HG03066 (cell line): ENCODE results near the gene PEX3.
A peak's percentile ranks its signal among the peaks of the same experiment; 100 is the strongest.

Source experiments
- ATAC-seq: cut with Tn5 transposase; IDR thresholded peaks from one replicate; pipeline ENCODE4 v1.9.1; 2021; ENCODE audit warnings: low read depth; ENCODE audit not compliant: unreplicated experiment

PEX3 gene

GRCh38 chr6:143535189-143535614, 84.6 kb downstream of the PEX3 start:
- no peak for ATAC-seq

GRCh38 chr6:143536461-143536865, 85.9 kb downstream of the PEX3 start:
- ATAC-seq = peak; percentile 70

DNA sequence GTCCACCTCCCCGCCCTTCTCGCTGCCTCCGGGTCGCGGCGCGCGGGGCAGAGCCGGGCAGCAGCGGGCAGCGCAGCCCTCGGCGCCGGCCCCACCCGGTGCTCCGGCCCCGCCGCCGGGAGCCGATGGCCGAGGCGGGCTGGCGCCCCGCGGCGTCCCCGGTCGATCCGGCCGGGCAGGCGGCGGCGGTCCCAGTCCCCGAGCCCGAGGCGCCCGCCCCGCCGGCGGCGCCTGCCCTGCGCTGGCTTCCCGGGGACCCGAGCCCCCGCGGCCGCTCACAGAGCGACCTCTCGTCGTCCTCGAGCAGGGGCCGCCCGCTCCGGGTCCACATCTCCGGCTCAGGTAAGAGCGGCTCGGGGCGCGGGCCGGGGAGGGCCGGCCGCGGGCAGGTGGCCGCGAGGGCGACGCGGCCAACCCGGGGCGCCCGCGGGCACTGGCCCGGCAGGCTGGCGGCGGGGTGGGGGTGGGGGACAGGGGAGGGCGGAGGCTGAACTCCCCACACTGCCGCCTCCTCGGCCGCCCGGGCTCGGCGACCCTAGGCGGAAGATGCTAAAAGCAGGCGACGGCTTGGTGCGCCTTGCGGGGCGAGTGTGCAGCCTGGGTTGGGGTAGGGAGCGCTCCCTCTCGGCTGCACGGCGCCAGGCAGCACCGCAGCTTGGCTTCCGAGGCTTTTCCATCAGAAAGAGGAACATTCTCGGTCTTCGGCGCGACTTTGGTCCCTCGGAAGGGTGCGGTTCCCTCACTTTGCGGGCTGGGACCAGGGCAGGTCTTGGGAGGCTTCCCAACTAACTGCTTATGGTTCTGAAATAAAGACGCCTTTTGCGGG, 86.5 kb downstream of the PEX3 start:
- ATAC-seq = peak; percentile 67

DNA sequence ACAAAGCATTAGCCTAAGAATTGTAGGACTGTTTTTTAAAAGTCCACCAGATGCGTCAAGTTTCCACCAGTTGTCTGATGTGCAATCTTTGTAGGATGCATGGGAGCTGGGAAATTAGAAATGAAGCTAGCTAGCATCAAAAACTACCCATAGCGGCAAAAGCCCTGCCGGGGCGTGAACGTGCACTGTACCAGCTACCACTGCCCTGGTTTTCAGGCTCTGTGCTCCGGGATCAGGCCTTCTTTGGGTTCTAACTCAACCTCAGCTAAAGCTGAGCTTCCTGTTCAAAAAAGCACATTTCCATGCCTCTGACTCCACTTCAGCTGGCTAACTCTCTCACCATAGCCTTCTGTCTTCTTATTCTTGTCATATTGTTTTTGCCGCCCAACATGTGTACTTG, 87.8 kb downstream of the PEX3 start:
- no peak for ATAC-seq

GRCh38 chr6:143539106-143539505, 88.5 kb downstream of the PEX3 start:
- no peak for ATAC-seq

GRCh38 chr6:143539734-143540133, 89.1 kb downstream of the PEX3 start:
- ATAC-seq = no peak

DNA sequence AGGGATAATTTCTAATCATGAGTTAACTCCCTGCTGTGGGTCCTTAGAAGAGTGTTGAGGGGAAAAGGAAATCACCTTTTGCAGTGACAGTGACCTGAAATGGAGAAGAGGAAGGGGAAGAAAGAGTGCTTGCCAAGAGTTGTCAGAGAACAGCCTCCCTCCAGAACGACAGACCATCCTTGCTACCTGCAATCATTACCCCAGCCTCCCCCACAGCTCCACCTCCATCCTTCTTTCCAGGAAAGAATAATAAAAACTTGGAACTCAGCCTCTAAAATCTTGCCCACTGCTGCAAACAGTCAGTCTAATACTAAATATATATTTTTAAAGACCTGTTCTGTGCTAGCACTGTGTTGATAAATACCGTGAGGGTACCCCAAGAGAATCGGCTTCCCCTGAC, 89.6 kb downstream of the PEX3 start:
- no peak for ATAC-seq
